AG04450 (cell line): ENCODE measurements around the gene EPHB4. TPM values are rescaled to one million over a fixed set of nuclear protein-coding genes. Genes with fewer than 3 reads are reported as not detected.
A peak's percentile ranks its signal among the peaks of the same experiment; 100 is the strongest.

Experiments
- CTCF ChIA-PET: fragments of 300-600, 350-600 bp; formaldehyde crosslinking; extraction: SDS; loops from one replicate; lab custom pipeline; 2022; ENCODE audit warnings: antibody characterized with exemption, inconsistent platforms; lab: Charles Lee
- POLR2A ChIA-PET: fragments of 350-600 bp; formaldehyde crosslinking; extraction: SDS; loops from one replicate; lab custom pipeline; 2021; ENCODE audit warnings: antibody characterized with exemption, inconsistent platforms; lab: Yijun Ruan, JAX
- DNase-seq: peaks from one replicate; pipeline ENCODE4 v3.0.0-alpha.2; 2011; ENCODE audit warnings: low read depth, low spot score
- H3K27ac ChIP-seq: one replicate; pipeline ENCODE4 v1.5.1; 2012; ENCODE audit warnings: low read depth, low read length, control low read depth
- H3K27me3 ChIP-seq: one replicate; pipeline ENCODE4 v1.6.0; 2012; ENCODE audit warnings: low read length; ENCODE audit not compliant: control insufficient read depth, insufficient read depth
- H3K4me3 ChIP-seq: 2 replicates; pipeline ENCODE4 v1.5.1; 2011; ENCODE audit warnings: mild to moderate bottlenecking, low read depth, low read length, control low read depth
- H3K9me3 ChIP-seq: 2 replicates; pipeline ENCODE4 v1.5.1; 2012; ENCODE audit warnings: low read length; ENCODE audit not compliant: control insufficient read depth, insufficient read depth
- polyA plus RNA-seq: library from polyadenylated mRNA; depleted of rRNA; stranded (reverse); fragments of >200 nt; gene quantifications from 2 replicates; pipeline ENCODE4 v1.2.3, GENCODE V29; 2011
- TF ChIP-seq, protein P1 (sequence below): IDR thresholded peaks from 2 replicates; pipeline ENCODE4 v1.5.1; 2011; ENCODE audit warnings: low read depth, low read length, control low read depth, inconsistent platforms

Gene EPHB4
- polyA plus RNA-seq, 1 experiment: 43.8 TPM

DNA sequence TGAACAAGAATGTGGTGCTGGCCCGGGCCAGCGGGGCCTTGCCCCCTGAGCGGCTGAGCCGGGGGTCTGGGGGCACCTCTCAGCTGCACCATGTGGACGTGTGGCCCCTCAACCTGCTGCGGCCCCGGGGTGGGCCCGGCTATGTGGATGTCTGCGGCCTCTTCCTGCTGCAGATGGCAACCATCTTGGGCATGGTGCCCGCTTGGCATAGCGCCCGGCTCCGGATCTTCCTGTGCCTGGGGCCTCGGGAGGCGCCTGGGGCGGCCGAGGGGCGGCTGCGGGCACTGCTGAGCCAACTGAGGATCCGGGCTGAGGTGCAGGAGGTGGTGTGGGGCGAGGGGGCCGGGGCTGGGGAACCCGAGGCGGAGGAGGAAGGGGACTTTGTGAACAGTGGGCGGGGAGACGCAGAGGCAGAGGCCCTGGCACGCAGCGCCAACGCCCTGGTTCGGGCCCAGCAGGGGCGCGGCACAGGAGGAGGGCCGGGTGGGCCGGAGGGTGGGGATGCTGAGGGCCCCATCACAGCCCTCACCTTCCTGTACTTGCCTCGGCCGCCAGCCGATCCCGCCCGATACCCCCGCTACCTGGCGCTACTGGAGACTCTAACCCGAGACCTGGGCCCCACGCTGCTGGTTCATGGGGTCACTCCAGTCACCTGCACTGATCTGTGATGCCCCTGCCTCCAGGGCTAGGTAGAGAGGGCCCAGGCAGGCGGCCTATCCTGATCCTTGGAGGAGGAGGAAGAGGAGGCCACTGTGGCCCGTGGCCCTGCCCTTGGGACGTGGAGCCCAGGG, 38.8 kb upstream of the EPHB4 start:
- TF ChIP-seq, protein P1, sequence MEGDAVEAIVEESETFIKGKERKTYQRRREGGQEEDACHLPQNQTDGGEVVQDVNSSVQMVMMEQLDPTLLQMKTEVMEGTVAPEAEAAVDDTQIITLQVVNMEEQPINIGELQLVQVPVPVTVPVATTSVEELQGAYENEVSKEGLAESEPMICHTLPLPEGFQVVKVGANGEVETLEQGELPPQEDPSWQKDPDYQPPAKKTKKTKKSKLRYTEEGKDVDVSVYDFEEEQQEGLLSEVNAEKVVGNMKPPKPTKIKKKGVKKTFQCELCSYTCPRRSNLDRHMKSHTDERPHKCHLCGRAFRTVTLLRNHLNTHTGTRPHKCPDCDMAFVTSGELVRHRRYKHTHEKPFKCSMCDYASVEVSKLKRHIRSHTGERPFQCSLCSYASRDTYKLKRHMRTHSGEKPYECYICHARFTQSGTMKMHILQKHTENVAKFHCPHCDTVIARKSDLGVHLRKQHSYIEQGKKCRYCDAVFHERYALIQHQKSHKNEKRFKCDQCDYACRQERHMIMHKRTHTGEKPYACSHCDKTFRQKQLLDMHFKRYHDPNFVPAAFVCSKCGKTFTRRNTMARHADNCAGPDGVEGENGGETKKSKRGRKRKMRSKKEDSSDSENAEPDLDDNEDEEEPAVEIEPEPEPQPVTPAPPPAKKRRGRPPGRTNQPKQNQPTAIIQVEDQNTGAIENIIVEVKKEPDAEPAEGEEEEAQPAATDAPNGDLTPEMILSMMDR: no peak
- no peak for DNase-seq

DNA sequence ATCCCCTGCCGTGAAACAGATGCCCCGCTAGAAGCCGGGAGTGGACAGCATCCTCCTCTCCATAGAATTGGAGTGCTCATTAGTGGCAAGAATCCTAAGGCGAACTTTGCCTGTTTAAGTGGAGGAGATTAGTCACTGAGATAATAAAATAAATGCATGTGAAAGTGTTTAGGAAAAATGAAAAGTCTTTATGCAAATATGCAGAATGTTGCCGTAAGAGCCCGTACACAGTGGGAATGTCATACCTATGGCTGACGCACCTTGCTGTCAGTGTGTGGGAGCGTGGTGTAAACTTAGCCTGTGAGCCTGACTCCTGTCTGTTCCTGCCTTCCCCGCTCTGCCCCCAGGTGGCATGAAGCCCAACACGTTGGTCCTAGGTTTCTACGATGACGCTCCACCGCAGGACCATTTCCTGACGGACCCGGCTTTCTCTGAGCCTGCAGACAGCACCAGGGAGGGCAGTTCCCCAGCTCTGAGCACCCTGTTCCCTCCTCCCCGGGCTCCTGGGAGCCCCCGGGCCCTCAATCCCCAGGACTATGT, 38.1 kb upstream of the EPHB4 start:
- no peak overlapping the region for H3K4me3 ChIP-seq
- ChIA-PET POLR2A (no interaction called here), CTCF (no interaction called here)
- peaks cover 3% of the 10 kb centered on the region; the same call in 1 of the 2 replicates for H3K9me3 ChIP-seq
- no peak overlapping the region for H3K27ac ChIP-seq
- DNase-seq: no peak
- H3K27me3 ChIP-seq: no peaks in the 10 kb centered on the region
- TF ChIP-seq, protein P1: no peak

More for the DNA sequence above, 38.8 kb upstream of the EPHB4 start:
- no peak overlapping the region for H3K4me3 ChIP-seq
- H3K27me3 ChIP-seq: no peaks in the 10 kb centered on the region
- peaks cover 3% of the 10 kb centered on the region; the same call in 1 of the 2 replicates for H3K9me3 ChIP-seq
- peak overlapping the region; percentile 86 for H3K27ac ChIP-seq
- ChIA-PET POLR2A (interaction anchor here (1.0 to 1.2 kb wide), 4 partner anchors 9 to 24 kb away, joined by 3 to 9 read pairs (median 6); partner anchors contain the start of genes SLC12A9, SRRT and UFSP1), CTCF (interaction anchor here (1.0 kb wide), 1 partner anchor 14 kb away, joined by 3 read pairs; the partner anchor contains the start of gene SLC12A9)

DNA sequence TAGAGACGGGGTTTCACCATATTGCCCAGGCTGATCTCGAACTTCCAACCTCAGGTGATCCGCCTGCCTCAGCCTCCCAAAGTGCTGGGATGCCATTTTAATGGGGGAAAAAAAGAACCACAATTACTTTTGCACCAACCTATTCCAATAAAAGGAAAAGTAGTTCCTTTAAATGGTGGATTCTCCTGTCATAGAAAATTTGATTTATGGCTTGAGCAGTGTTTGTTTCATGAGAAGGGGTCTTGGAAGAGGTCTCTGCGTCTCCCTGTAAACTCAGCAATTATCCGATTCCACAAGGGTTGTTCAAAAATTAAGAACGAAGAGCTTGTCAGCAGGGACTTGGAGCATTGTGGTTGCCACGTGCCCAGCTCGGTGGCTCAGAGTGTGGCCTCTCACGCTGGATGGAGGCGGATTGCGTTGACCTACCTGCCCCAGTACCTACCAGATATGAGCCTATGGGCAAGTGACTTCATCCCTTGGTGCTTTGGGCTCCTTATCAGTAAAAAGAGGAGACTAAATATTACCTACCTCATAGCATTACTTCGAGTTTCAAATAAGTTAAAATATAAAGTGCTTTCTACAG, 37.0 kb upstream of the EPHB4 start:
- Histone ChIP-seq H3K4me3 (no peak overlapping the region), H3K27me3 (no peaks in the 10 kb centered on the region), H3K27ac (no peak overlapping the region), H3K9me3 (peaks cover 3% of the 10 kb centered on the region; the same call in 1 of the 2 replicates)
- ChIA-PET CTCF (interaction anchor here (0.7 kb wide), 1 partner anchor 8 kb away, joined by 3 read pairs; no protein-coding TSS in a partner anchor), POLR2A (no interaction called here)
- TF ChIP-seq, protein P1: no peak
- DNase-seq: no peak

DNA sequence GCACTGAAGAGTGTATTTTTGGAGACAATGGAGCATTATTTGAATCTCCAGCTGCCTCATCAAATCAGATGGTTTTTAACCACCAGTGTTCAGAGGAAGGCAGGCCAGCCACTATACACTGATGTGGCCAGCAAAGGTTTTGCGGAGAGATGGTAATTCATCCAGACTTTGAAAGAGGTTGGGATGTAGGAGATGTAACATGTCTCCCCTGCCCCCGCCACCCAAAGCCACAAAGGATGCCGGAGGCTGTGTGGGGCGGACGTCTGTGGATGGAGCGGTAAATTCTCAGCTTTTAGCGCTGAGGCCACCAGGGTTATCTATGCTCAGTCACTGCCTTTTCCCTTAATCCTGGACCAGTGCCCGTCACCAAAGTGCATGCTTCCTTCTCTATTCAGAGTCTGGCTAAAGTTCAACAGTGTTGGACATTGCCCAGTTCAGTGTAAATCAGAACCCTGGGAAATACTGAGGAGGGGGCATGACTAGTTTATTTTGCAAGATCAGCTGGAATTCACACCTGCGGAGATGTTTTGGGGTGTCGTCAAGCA, 36.2 kb upstream of the EPHB4 start:
- peaks cover 3% of the 10 kb centered on the region; the same call in 1 of the 2 replicates for H3K9me3 ChIP-seq
- no peaks in the 10 kb centered on the region for H3K27me3 ChIP-seq
- TF ChIP-seq, protein P1: no peak
- H3K4me3 ChIP-seq: no peak overlapping the region
- POLR2A ChIA-PET: no interaction called here
- CTCF ChIA-PET: interaction anchor here (1.0 kb wide), 1 partner anchor 12 kb away, joined by 4 read pairs; no protein-coding TSS in a partner anchor
- H3K27ac ChIP-seq: no peak overlapping the region
- no peak for DNase-seq
